HCT116 (cell line): ENCODE data around the gene PTGER1. TPM values are rescaled to one million over a fixed set of nuclear protein-coding genes. Genes with fewer than 3 reads are reported as not detected.

Experiments used
- ATAC-seq: fragments of 200-7000 bp; cut with Tn5 transposase; 2 replicates; pipeline ENCODE4 v1.9.1; 2020; ENCODE audit warnings: mild to moderate bottlenecking, moderate library complexity
- BruUV-seq: library from RNA; stranded (reverse); fragments of 400-500 nt; replicated peaks from 2 replicates; lab custom pipeline; 2021; lab: Mats Ljungman, UMichigan
- CTCF ChIA-PET: fragments of 300-600 bp; sonication (Branson Sonifier 250); formaldehyde crosslinking; loops from one replicate; lab custom pipeline; 2021; ENCODE audit warnings: antibody characterized with exemption; lab: Charles Lee
- POLR2A ChIA-PET: fragments of 300-600, 350-600 bp; sonication (Branson Sonifier 250); formaldehyde crosslinking; loops from one replicate; lab custom pipeline; 2021; ENCODE audit warnings: antibody characterized with exemption; lab: Charles Lee
- RAD21 ChIA-PET, 2 experiments: fragments of 300-600 bp; sonication (Branson Sonifier 250); formaldehyde crosslinking; loops; one replicate each; lab custom pipeline; 2023; ENCODE audit warnings: low total read pairs in 2 of 2; ENCODE audit not compliant: uncharacterized antibody in 2 of 2, unreplicated experiment in 2 of 2, low non-redundant PET in 1 of 2; lab: Charles Lee
- DNase-seq: peaks from one replicate; pipeline ENCODE4 v3.0.0-alpha.2; 2010; ENCODE audit warnings: low read depth, low spot score
- H2AFZ ChIP-seq: fragments of 200-600 bp; shearing (Covaris generic), sonication (generic); 2 replicates; pipeline ENCODE4 v1.6.1; 2017; ENCODE audit warnings: low read depth, mixed run types, mixed read lengths, antibody characterized with exemption, low read length; ENCODE audit not compliant: poor library complexity, severe bottlenecking
- H3K27ac ChIP-seq: 2 replicates; pipeline ENCODE4 v1.5.1; 2012; ENCODE audit warnings: low read depth, low read length
- H3K27me3 ChIP-seq: fragments of 200-600 bp; sonication (generic); 2 replicates; pipeline ENCODE4 v1.6.1; 2016; ENCODE audit warnings: mixed run types, low read length, mixed read lengths; ENCODE audit not compliant: insufficient read depth
- H3K36me3 ChIP-seq, 2 experiments: fragments of 200-500 bp in 1 of 2; fragments of 200-600 bp in 1 of 2; sonication (Bioruptor generic) in 1 of 2; sonication (generic) in 1 of 2; 2 replicates each; pipeline versions ENCODE4 v1.5.1 to v1.6.1; 2014 to 2016; ENCODE audit warnings: low read length in 2 of 2, inconsistent platforms in 1 of 2, mixed read lengths in 1 of 2, mixed run types in 1 of 2; ENCODE audit not compliant: insufficient read depth in 2 of 2, control insufficient read depth in 1 of 2
- H3K4me1 ChIP-seq, 2 experiments: fragments of 200-600 bp in 1 of 2; sonication (generic) in 1 of 2; 2 replicates each; pipeline versions ENCODE4 v1.5.1 to v1.6.1; 2012 to 2017; ENCODE audit warnings: low read length in 2 of 2, inconsistent platforms in 1 of 2, mild to moderate bottlenecking in 1 of 2, mixed read lengths in 1 of 2, mixed run types in 1 of 2, moderate library complexity in 1 of 2; ENCODE audit not compliant: insufficient read depth in 2 of 2, control insufficient read depth in 1 of 2
- H3K4me2 ChIP-seq: fragments of 200-600 bp; sonication (generic); 2 replicates; pipeline ENCODE4 v1.6.1; 2017; ENCODE audit warnings: mixed run types, low read length, mixed read lengths
- H3K4me3 ChIP-seq, 2 experiments: fragments of 200-600 bp in 1 of 2; sonication (generic) in 1 of 2; replicated peaks in 1 of 2; 2 replicates each; pipeline ENCODE4 v1.5.1; 2011 to 2016; ENCODE audit warnings: low read length in 2 of 2, control low read depth in 1 of 2, low read depth in 1 of 2, mild to moderate bottlenecking in 1 of 2, mixed read lengths in 1 of 2, mixed run types in 1 of 2
- H3K79me2 ChIP-seq: fragments of 200-600 bp; sonication (generic); 2 replicates; pipeline ENCODE4 v1.6.1; 2017; ENCODE audit warnings: mild to moderate bottlenecking, mixed run types, low read length, moderate library complexity, mixed read lengths; ENCODE audit not compliant: insufficient read depth
- H3K9ac ChIP-seq: fragments of 200-600 bp; sonication (generic); 2 replicates; pipeline ENCODE4 v1.6.1; 2016; ENCODE audit warnings: low read length, mixed read lengths
- H3K9me2 ChIP-seq: fragments of 200-600 bp; sonication (generic), shearing (Covaris generic); 2 replicates; pipeline ENCODE4 v1.6.1; 2017; ENCODE audit warnings: mixed run types, mild to moderate bottlenecking, moderate library complexity; ENCODE audit not compliant: insufficient read depth
- H3K9me3 ChIP-seq, 2 experiments: fragments of 200-500 bp in 1 of 2; fragments of 200-600 bp in 1 of 2; sonication (Bioruptor generic) in 1 of 2; sonication (generic) in 1 of 2; 2 replicates each; pipeline ENCODE4 v1.6.1; 2014 to 2017; ENCODE audit warnings: low read length in 2 of 2, mixed read lengths in 2 of 2, inconsistent platforms in 1 of 2, low read depth in 1 of 2, mild to moderate bottlenecking in 1 of 2, mixed run types in 1 of 2, moderate library complexity in 1 of 2; ENCODE audit not compliant: control insufficient read depth in 1 of 2, insufficient read depth in 1 of 2
- H4K20me1 ChIP-seq: fragments of 200-600 bp; sonication (generic), shearing (Covaris generic); 2 replicates; pipeline ENCODE4 v1.6.1; 2017; ENCODE audit warnings: mixed run types, mild to moderate bottlenecking, moderate library complexity; ENCODE audit not compliant: insufficient read depth
- CEBPB ChIP-seq: IDR thresholded peaks from 2 replicates; pipeline ENCODE4 v1.6.1; 2012; ENCODE audit warnings: low read depth
- EGR1 ChIP-seq: IDR thresholded peaks from 2 replicates; pipeline ENCODE4 v1.6.1; 2012; ENCODE audit warnings: low read depth
- ELF1 ChIP-seq: IDR thresholded peaks from 2 replicates; pipeline ENCODE4 v1.6.1; 2012; ENCODE audit warnings: low read depth, borderline replicate concordance
- EZH2 ChIP-seq: fragments of 200-600 bp; sonication (generic); IDR thresholded peaks from 2 replicates; pipeline ENCODE4 v1.6.1; 2017; ENCODE audit warnings: antibody characterized with exemption, mixed run types
- EZH2phosphoT487 ChIP-seq: fragments of 200-600 bp; IDR thresholded peaks from 2 replicates; pipeline ENCODE4 v1.6.1; 2018; ENCODE audit warnings: antibody characterized with exemption, borderline replicate concordance
- FOSL1 ChIP-seq: IDR thresholded peaks from 2 replicates; pipeline ENCODE4 v1.6.1; 2012; ENCODE audit warnings: low read depth
- JUND ChIP-seq: IDR thresholded peaks from 2 replicates; pipeline ENCODE4 v1.6.1; 2012
- RAD21 ChIP-seq: IDR thresholded peaks from 2 replicates; pipeline ENCODE4 v1.6.1; 2012; ENCODE audit warnings: low read depth, mild to moderate bottlenecking
- TCF7L2 ChIP-seq: IDR thresholded peaks from 2 replicates; pipeline ENCODE4 v1.7.0; 2011; ENCODE audit warnings: borderline replicate concordance, inconsistent platforms; ENCODE audit not compliant: insufficient read depth, insufficient read length; ENCODE audit errors: extremely low read depth
- YY1 ChIP-seq: IDR thresholded peaks from 2 replicates; pipeline ENCODE4 v1.6.1; 2011; ENCODE audit warnings: low read length, low read depth, moderate library complexity, mild to moderate bottlenecking; ENCODE audit not compliant: insufficient replicate concordance; ENCODE audit errors: extremely low read depth
- ZFX ChIP-seq: fragments of 450-650 bp; IDR thresholded peaks from 2 replicates; pipeline ENCODE4 v1.6.1; 2017
- ZNF274 ChIP-seq: fragments of 200-500 bp; sonication (Bioruptor generic); IDR thresholded peaks from 2 replicates; pipeline ENCODE4 v1.6.1; 2014; ENCODE audit warnings: mild to moderate bottlenecking, low read depth, low read length, inconsistent platforms
- intact Hi-C: fragments of 100-400 bp; cut with micrococcal nuclease; formaldehyde crosslinking; loops from 2 replicates; pipeline ENCODE4 v1.10.0; 2022
- total RNA-seq: library from RNA; stranded (reverse); gene quantifications from one replicate; pipeline ENCODE4 v1.2.1, GENCODE V29; 2021; ENCODE audit not compliant: unreplicated experiment
- TF ChIP-seq, protein P1 (sequence below): IDR thresholded peaks from 2 replicates; pipeline ENCODE4 v1.6.1; 2012
- TF ChIP-seq, protein P2 (sequence below): IDR thresholded peaks from 2 replicates; pipeline ENCODE4 v1.6.1; 2012; ENCODE audit warnings: low read depth
- TF ChIP-seq, protein P3 (sequence below): IDR thresholded peaks from 2 replicates; pipeline ENCODE4 v1.6.1; 2012

The PTGER1 gene
- total RNA-seq, 1 experiment from 2014 or later, result 1.1 TPM

DNA sequence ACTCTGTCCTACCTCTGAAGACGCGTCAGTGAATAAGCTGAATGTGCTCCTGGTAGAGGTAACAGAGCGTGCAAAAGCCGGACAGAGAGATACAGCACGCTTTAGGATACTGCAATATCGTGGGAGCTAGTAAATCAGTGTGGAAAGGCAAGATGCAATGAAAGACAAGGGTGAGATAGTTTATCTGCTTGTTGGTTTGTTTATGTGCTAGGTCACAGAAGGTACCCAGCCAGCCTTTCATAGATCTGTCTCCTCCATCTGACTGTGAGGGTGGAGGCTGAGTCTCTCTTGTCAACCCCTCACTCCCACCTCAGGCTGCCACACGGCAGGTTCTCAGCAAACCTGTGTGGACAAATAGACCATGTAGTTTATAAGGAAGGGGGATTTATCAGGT is 21.7 kb upstream of the PTGER1 start:
- intact Hi-C loops, result no loop called here
- TSS peak; percentile 56 for BruUV-seq

More for the DNA sequence above, 21.7 kb upstream of the PTGER1 start:
- no peaks in the 10 kb centered on the region for H3K27me3 ChIP-seq
- ChIA-PET RAD21 (interaction anchor here in 1 of 2 experiments (1.0 kb wide), 1 partner anchor 10 kb away, joined by 3 read pairs; no protein-coding TSS in a partner anchor), POLR2A (interaction anchor here (0.7 to 3.1 kb wide), 6 partner anchors 10 to 360 kb away, joined by 3 to 15 read pairs (median 8); partner anchors contain the start of genes ASF1B and DNAJB1), CTCF (interaction anchor here (0.7 to 1.8 kb wide), 7 partner anchors 7 to 360 kb away, joined by 3 to 5 read pairs (median 3); partner anchors contain the start of gene ASF1B)
- H3K9me2 ChIP-seq, result no peaks in the 10 kb centered on the region
- H3K4me2 ChIP-seq, result peak overlapping the region; percentile 79
- no peaks in the 10 kb centered on the region for H3K9me3 ChIP-seq
- H3K4me3 ChIP-seq, result peak overlapping the region; percentile 31 to 78; a peak in 3 of 4 replicates
- DNase-seq, result no peak
- no peak for ATAC-seq
- peaks cover 37% of the 10 kb centered on the region for H3K79me2 ChIP-seq
- peak overlapping the region; percentile 54 for H3K27ac ChIP-seq
- H2AFZ ChIP-seq, result no peak overlapping the region
- peak overlapping the region; percentile 86 for H3K9ac ChIP-seq
- H3K36me3 ChIP-seq, result no peaks in the 10 kb centered on the region; a peak in 1 of 4 replicates
- TF ChIP-seq EZH2, result no peak
- no peak for TF ChIP-seq FOSL1
- TF ChIP-seq ZFX, result no peak
- no peak for TF ChIP-seq EZH2phosphoT487
- TF ChIP-seq, protein P1, sequence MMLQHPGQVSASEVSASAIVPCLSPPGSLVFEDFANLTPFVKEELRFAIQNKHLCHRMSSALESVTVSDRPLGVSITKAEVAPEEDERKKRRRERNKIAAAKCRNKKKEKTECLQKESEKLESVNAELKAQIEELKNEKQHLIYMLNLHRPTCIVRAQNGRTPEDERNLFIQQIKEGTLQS, result no peak
- no peak for TF ChIP-seq CEBPB
- TF ChIP-seq, protein P2, sequence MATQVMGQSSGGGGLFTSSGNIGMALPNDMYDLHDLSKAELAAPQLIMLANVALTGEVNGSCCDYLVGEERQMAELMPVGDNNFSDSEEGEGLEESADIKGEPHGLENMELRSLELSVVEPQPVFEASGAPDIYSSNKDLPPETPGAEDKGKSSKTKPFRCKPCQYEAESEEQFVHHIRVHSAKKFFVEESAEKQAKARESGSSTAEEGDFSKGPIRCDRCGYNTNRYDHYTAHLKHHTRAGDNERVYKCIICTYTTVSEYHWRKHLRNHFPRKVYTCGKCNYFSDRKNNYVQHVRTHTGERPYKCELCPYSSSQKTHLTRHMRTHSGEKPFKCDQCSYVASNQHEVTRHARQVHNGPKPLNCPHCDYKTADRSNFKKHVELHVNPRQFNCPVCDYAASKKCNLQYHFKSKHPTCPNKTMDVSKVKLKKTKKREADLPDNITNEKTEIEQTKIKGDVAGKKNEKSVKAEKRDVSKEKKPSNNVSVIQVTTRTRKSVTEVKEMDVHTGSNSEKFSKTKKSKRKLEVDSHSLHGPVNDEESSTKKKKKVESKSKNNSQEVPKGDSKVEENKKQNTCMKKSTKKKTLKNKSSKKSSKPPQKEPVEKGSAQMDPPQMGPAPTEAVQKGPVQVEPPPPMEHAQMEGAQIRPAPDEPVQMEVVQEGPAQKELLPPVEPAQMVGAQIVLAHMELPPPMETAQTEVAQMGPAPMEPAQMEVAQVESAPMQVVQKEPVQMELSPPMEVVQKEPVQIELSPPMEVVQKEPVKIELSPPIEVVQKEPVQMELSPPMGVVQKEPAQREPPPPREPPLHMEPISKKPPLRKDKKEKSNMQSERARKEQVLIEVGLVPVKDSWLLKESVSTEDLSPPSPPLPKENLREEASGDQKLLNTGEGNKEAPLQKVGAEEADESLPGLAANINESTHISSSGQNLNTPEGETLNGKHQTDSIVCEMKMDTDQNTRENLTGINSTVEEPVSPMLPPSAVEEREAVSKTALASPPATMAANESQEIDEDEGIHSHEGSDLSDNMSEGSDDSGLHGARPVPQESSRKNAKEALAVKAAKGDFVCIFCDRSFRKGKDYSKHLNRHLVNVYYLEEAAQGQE, result no peak
- TF ChIP-seq EGR1, result no peak
- no peak for TF ChIP-seq YY1
- no peak for TF ChIP-seq RAD21
- no peak for TF ChIP-seq TCF7L2
- no peak for TF ChIP-seq ZNF274
- TF ChIP-seq, protein P3, sequence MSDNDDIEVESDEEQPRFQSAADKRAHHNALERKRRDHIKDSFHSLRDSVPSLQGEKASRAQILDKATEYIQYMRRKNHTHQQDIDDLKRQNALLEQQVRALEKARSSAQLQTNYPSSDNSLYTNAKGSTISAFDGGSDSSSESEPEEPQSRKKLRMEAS, result no peak
- no peak for TF ChIP-seq JUND
- TF ChIP-seq ELF1, result no peak
- no peaks in the 10 kb centered on the region for H4K20me1 ChIP-seq
- peaks cover 20 to 29% of the 10 kb centered on the region in 2 experiments for H3K4me1 ChIP-seq
